Trophoblast cell (in vitro differentiated cells and primary cell): Measurements from ENCODE around the gene DDX55.

ENCODE experiments used
- DNase-seq, 2 donors: peaks; one replicate each; pipeline ENCODE4 v3.0.0-alpha.2; 2016
- H2AFZ ChIP-seq: 2 replicates; pipeline ENCODE4 v1.6.1; 2013; ENCODE audit warnings: low read length, moderate library complexity, mild to moderate bottlenecking; ENCODE audit not compliant: insufficient read depth, poor library complexity
- H2AK5ac ChIP-seq: 2 replicates; pipeline ENCODE4 v1.6.1; 2013; ENCODE audit warnings: mild to moderate bottlenecking, low read length
- H2BK120ac ChIP-seq: 2 replicates; pipeline ENCODE4 v1.6.1; 2013; ENCODE audit warnings: low read length, mild to moderate bottlenecking, moderate library complexity; ENCODE audit not compliant: insufficient read depth, poor library complexity
- H2BK12ac ChIP-seq: 2 replicates; pipeline ENCODE4 v1.6.1; 2013; ENCODE audit warnings: mild to moderate bottlenecking, low read length, moderate library complexity
- H2BK5ac ChIP-seq: 2 replicates; pipeline ENCODE4 v1.6.1; 2013; ENCODE audit warnings: low read length, low read depth, moderate library complexity, mild to moderate bottlenecking; ENCODE audit not compliant: poor library complexity
- H3K14ac ChIP-seq: 2 replicates; pipeline ENCODE4 v1.6.1; 2013; ENCODE audit warnings: mild to moderate bottlenecking, low read length
- H3K18ac ChIP-seq: 2 replicates; pipeline ENCODE4 v1.6.1; 2013; ENCODE audit warnings: mild to moderate bottlenecking, low read length
- H3K23ac ChIP-seq: 2 replicates; pipeline ENCODE4 v1.6.1; 2013; ENCODE audit warnings: low read length
- H3K27ac ChIP-seq: 2 replicates; pipeline ENCODE4 v1.5.1; 2013; ENCODE audit warnings: low read depth, mild to moderate bottlenecking, inconsistent platforms, low read length, moderate library complexity
- H3K27me3 ChIP-seq: 2 replicates; pipeline ENCODE4 v1.6.1; 2013; ENCODE audit warnings: inconsistent platforms, mild to moderate bottlenecking, low read length, moderate library complexity; ENCODE audit not compliant: insufficient read depth
- H3K36me3 ChIP-seq, 2 experiments: 1 replicate in 1 of 2; 2 replicates in 1 of 2; pipeline ENCODE4 v1.6.1; 2013; ENCODE audit warnings: low read length in 2 of 2, mild to moderate bottlenecking in 2 of 2, moderate library complexity in 1 of 2; ENCODE audit not compliant: insufficient read depth in 2 of 2, control insufficient read depth in 1 of 2
- H3K4ac ChIP-seq: 2 replicates; pipeline ENCODE4 v1.6.1; 2013; ENCODE audit warnings: low read depth, mild to moderate bottlenecking, low read length, moderate library complexity
- H3K4me1 ChIP-seq, 2 experiments: 1 replicate in 1 of 2; 2 replicates in 1 of 2; pipeline ENCODE4 v1.6.1; 2013; ENCODE audit warnings: low read length in 2 of 2, mild to moderate bottlenecking in 2 of 2, moderate library complexity in 1 of 2; ENCODE audit not compliant: insufficient read depth in 2 of 2, control insufficient read depth in 1 of 2
- H3K4me2 ChIP-seq: 2 replicates; pipeline ENCODE4 v1.6.1; 2013; ENCODE audit warnings: inconsistent platforms, mild to moderate bottlenecking, low read length, moderate library complexity
- H3K4me3 ChIP-seq: 2 replicates; pipeline ENCODE4 v1.5.1; 2013; ENCODE audit warnings: mild to moderate bottlenecking, low read depth, low read length, inconsistent platforms
- H3K79me1 ChIP-seq: one replicate; pipeline ENCODE4 v1.6.1; 2013; ENCODE audit warnings: low read length
- H3K79me2 ChIP-seq: 2 replicates; pipeline ENCODE4 v1.6.1; 2013; ENCODE audit warnings: low read length, mild to moderate bottlenecking; ENCODE audit not compliant: control insufficient read depth, insufficient read depth, poor library complexity
- H3K9ac ChIP-seq: 2 replicates; pipeline ENCODE4 v1.6.1; 2013; ENCODE audit warnings: mild to moderate bottlenecking, low read length
- H3K9me3 ChIP-seq: 2 replicates; pipeline ENCODE4 v1.6.1; 2013; ENCODE audit warnings: low read depth, mild to moderate bottlenecking, control low read depth, inconsistent platforms, low read length; ENCODE audit not compliant: insufficient read depth
- H4K12ac ChIP-seq: 2 replicates; pipeline ENCODE4 v1.6.1; 2013; ENCODE audit warnings: low read depth, mild to moderate bottlenecking, low read length, moderate library complexity
- H4K8ac ChIP-seq: 2 replicates; pipeline ENCODE4 v1.6.1; 2013; ENCODE audit warnings: low read depth, mild to moderate bottlenecking, low read length, moderate library complexity
- H4K91ac ChIP-seq: one replicate; pipeline ENCODE4 v1.6.1; 2013; ENCODE audit warnings: low read depth, mild to moderate bottlenecking, low read length, moderate library complexity
- WGBS: extraction: QIAGEN DNeasy Blood & Tissue Kit; methylation state at CpG from one replicate; pipeline ENCODE4 v1.1.7; 2013; ENCODE audit warnings: missing lambda C conversion rate; ENCODE audit not compliant: insufficient read length, insufficient coverage; ENCODE audit errors: extremely low coverage; 5-methylcytosine and 5-hydroxymethylcytosine counted together

The DDX55 gene

DNA sequence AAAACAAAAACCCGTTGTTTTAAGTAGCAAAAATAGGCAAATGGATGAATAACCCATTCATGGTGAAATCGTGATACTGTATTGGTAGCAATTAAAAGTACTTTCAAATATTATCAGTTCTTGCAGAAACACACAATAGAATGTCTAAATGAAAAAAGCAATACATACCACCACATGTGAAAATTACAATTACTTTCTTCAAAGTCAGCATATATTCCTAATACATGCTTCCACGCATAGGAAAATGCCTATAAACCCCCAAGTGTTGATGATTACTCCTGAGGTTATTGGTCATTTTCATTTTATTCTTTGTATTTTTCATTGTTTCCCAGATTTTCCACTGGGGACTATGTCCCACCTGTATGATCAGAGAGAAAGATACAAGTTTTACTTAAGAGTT, 15.2 kb downstream of the DDX55 start:
- Histone ChIP-seq H3K27ac (no peak overlapping the region), H3K14ac (no peak overlapping the region), H4K12ac (no peak overlapping the region), H4K91ac (no peak overlapping the region), H3K9ac (no peak overlapping the region), H2BK120ac (no peak overlapping the region), H3K79me1 (no peaks in the 10 kb centered on the region), H3K4me1 (no peaks in the 10 kb centered on the region), H3K4ac (no peak overlapping the region), H3K9me3 (no peaks in the 10 kb centered on the region), H3K4me3 (no peak overlapping the region), H2BK12ac (no peak overlapping the region), H2AK5ac (no peak overlapping the region), H3K36me3 (peaks cover 44 to 62% of the 10 kb centered on the region in 2 experiments), H3K4me2 (no peak overlapping the region), H2BK5ac (no peak overlapping the region), H2AFZ (no peak overlapping the region), H3K27me3 (no peaks in the 10 kb centered on the region), H3K23ac (no peak overlapping the region), H4K8ac (no peak overlapping the region), H3K79me2 (no peaks in the 10 kb centered on the region), H3K18ac (no peak overlapping the region)
- DNase-seq, result no peak
- WGBS, result no CpG with 5 or more reads among the region's 3 CpGs

GRCh38 chr12:123617580-123617979, 15.7 kb downstream of the DDX55 start:
- Histone ChIP-seq H3K4me1 (no peaks in the 10 kb centered on the region), H3K4me2 (no peak overlapping the region), H3K27me3 (no peaks in the 10 kb centered on the region), H2BK120ac (no peak overlapping the region), H3K4ac (no peak overlapping the region), H4K8ac (no peak overlapping the region), H3K14ac (no peak overlapping the region), H3K9ac (no peak overlapping the region), H3K18ac (no peak overlapping the region), H2AFZ (no peak overlapping the region), H2BK5ac (no peak overlapping the region), H3K4me3 (no peak overlapping the region), H3K27ac (no peak overlapping the region), H2BK12ac (no peak overlapping the region), H3K79me2 (no peaks in the 10 kb centered on the region), H3K79me1 (no peaks in the 10 kb centered on the region), H3K9me3 (no peaks in the 10 kb centered on the region), H3K36me3 (peaks cover 44 to 65% of the 10 kb centered on the region in 2 experiments), H2AK5ac (no peak overlapping the region), H4K91ac (no peak overlapping the region), H4K12ac (no peak overlapping the region), H3K23ac (no peak overlapping the region)
- DNase-seq, result no peak
- WGBS, result no CpG with 5 or more reads among the region's 13 CpGs

DNA sequence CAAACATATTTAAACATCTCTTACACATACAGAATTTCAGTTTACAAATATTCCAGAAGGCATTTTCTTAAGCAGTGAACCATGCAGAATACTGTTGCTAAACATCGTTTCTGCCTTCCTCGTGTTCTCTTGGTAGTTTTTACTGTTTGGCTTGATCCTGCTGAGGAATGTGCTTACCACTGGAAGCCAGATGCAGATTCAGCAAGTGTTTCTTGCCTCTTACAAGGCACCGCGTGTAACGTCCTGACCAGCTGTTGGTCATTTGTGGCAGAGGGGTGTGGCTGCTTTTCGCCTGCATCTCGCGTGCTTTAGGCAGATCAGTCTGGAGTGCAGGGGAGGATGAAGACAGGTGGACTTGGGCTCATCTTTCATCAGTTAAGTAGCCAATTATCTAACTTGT, 19.2 kb downstream of the DDX55 start:
- WGBS, result no CpG with 5 or more reads among the region's 8 CpGs
- H3K36me3 ChIP-seq, result peaks cover 37 to 61% of the 10 kb centered on the region in 2 experiments
- no peak overlapping the region for H4K91ac ChIP-seq

DNA sequence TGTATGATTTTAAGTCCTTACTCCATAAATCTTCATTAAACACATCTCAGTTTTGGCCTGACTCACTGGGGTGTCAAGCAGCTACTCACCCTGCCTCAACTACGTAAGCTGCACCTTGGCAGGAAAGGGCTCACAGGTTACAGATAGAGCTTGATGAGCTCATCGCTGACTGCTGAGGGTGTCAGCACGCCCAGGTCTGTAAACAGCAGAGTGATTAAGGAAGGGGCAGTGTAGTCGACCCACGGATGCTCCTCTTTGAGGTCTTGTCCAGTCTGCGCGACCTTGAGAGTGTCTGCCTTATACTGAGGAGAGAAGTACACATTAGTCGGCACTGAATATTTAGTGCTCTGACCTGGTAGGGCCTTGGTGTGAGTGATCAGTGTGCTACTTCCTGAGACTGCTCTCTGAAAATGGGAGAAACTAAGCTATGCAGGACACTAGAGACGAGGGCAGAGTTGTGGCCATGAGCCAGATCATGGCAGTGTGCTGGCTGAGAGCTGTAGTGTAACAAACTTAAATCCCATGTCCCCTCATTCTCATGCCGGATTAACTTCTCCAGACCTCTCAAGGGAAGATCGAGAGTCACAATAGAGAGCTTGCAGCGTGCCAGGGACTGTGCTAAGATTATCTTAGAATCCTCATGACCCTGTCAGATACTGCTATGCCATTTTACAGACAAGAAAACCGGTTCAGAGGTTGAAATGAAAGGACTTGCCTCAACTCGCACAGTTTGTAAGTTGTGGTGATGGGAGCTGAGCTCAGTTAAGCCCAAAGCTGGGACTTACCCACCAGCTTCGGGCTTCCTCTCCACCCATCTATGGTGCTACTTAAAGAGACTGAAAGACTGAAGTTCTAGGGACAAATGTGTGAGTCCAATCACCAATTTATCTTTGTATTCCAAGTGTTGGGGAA, 20.0 kb downstream of the DDX55 start:
- Histone ChIP-seq H3K18ac (no peak overlapping the region), H3K4me1 (no peaks in the 10 kb centered on the region), H2BK120ac (no peak overlapping the region), H3K79me1 (no peaks in the 10 kb centered on the region), H3K23ac (no peak overlapping the region), H2BK12ac (no peak overlapping the region), H3K27ac (no peak overlapping the region), H2AK5ac (no peak overlapping the region), H2AFZ (no peak overlapping the region), H3K36me3 (peaks cover 36 to 60% of the 10 kb centered on the region in 2 experiments), H3K27me3 (no peaks in the 10 kb centered on the region), H4K12ac (no peak overlapping the region), H3K4me3 (no peak overlapping the region), H3K9ac (no peak overlapping the region), H2BK5ac (no peak overlapping the region), H3K14ac (no peak overlapping the region), H4K91ac (no peak overlapping the region), H3K4me2 (no peak overlapping the region), H4K8ac (no peak overlapping the region), H3K9me3 (no peaks in the 10 kb centered on the region), H3K4ac (no peak overlapping the region), H3K79me2 (no peaks in the 10 kb centered on the region)
- no CpG with 5 or more reads among the region's 15 CpGs for WGBS
- no peak for DNase-seq

More for the DNA sequence above, 19.2 kb downstream of the DDX55 start:
- no peaks in the 10 kb centered on the region for H3K79me2 ChIP-seq
- no peak overlapping the region for H3K4me3 ChIP-seq
- no peaks in the 10 kb centered on the region for H3K27me3 ChIP-seq
- no peaks in the 10 kb centered on the region for H3K4me1 ChIP-seq
- H3K14ac ChIP-seq, result no peak overlapping the region
- no peak overlapping the region for H3K23ac ChIP-seq
- H4K12ac ChIP-seq, result no peak overlapping the region
- no peak overlapping the region for H2BK5ac ChIP-seq
- no peak overlapping the region for H2BK120ac ChIP-seq
- H4K8ac ChIP-seq, result no peak overlapping the region
- H3K9ac ChIP-seq, result no peak overlapping the region
- no peak overlapping the region for H3K18ac ChIP-seq
- no peaks in the 10 kb centered on the region for H3K79me1 ChIP-seq
- no peak overlapping the region for H2AK5ac ChIP-seq
- H2AFZ ChIP-seq, result no peak overlapping the region
- no peak overlapping the region for H3K27ac ChIP-seq
- H3K4me2 ChIP-seq, result no peak overlapping the region
- H3K4ac ChIP-seq, result no peak overlapping the region
- no peak for DNase-seq
- H3K9me3 ChIP-seq, result no peaks in the 10 kb centered on the region
- no peak overlapping the region for H2BK12ac ChIP-seq
